ENCODE data around the gene BMPR1A. TPM values are rescaled to one million over a fixed set of nuclear protein-coding genes. Genes with fewer than 3 reads are reported as not detected.

BMPR1A gene
- total and polyA plus RNA-seq, 2 of the 13 experiments (the other 11 are each of a cell fraction or from before 2014, with no cell fraction given), result 17.8 to 44.2 TPM

- TF ChIP-seq GMEB1 (CRISPR knock-in tag; IDR thresholded peaks at IDR 0.05; ENCODE audit: borderline replicate concordance), result no peak
- no peak for TF ChIP-seq PCBP1 (IDR thresholded peaks at IDR 0.05; ENCODE audit: borderline replicate concordance, low read depth, low read length)
- no peak for TF ChIP-seq NR1H2 (CRISPR knock-in tag; IDR thresholded peaks at IDR 0.05; ENCODE audit: borderline replicate concordance, low read depth)
- peak; percentile 99 for TF ChIP-seq BCL6 (CRISPR knock-in tag; IDR thresholded peaks at IDR 0.05)
- TF ChIP-seq NR2F1 (CRISPR knock-in tag; IDR thresholded peaks at IDR 0.05), result no peak
- peak; percentile 76 for TF ChIP-seq FOXK2 (IDR thresholded peaks at IDR 0.05)
- no peak for TF ChIP-seq IKZF1 (IDR thresholded peaks at IDR 0.05)
- no peak for TF ChIP-seq MYNN (CRISPR knock-in tag; IDR thresholded peaks at IDR 0.05; ENCODE audit: low read depth)
- peak; percentile 86 for TF ChIP-seq KAT2B (IDR thresholded peaks at IDR 0.05; ENCODE audit: borderline replicate concordance, low read depth, low read length)
- TF ChIP-seq, protein P1, sequence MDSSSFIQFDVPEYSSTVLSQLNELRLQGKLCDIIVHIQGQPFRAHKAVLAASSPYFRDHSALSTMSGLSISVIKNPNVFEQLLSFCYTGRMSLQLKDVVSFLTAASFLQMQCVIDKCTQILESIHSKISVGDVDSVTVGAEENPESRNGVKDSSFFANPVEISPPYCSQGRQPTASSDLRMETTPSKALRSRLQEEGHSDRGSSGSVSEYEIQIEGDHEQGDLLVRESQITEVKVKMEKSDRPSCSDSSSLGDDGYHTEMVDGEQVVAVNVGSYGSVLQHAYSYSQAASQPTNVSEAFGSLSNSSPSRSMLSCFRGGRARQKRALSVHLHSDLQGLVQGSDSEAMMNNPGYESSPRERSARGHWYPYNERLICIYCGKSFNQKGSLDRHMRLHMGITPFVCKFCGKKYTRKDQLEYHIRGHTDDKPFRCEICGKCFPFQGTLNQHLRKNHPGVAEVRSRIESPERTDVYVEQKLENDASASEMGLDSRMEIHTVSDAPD (CRISPR knock-in tag; IDR thresholded peaks at IDR 0.05), result no peak
- TF ChIP-seq ZNF326 (CRISPR knock-in tag; IDR thresholded peaks at IDR 0.05; ENCODE audit: borderline replicate concordance), result no peak
- peak; percentile 95 for TF ChIP-seq GATAD2A (CRISPR knock-in tag; IDR thresholded peaks at IDR 0.05)
- peak; percentile 59; the same call in 1 of the 2 replicates for TF ChIP-seq KDM6A (CRISPR knock-in tag; IDR thresholded peaks at IDR 0.05; ENCODE audit: low read depth)
- no peak for TF ChIP-seq CHD4 (IDR thresholded peaks at IDR 0.05; ENCODE audit: borderline replicate concordance, low read length)
- TF ChIP-seq ZNF616 (CRISPR knock-in tag; IDR thresholded peaks at IDR 0.05; ENCODE audit: low read depth), result no peak
- no peak for TF ChIP-seq RBM39 (IDR thresholded peaks at IDR 0.05; ENCODE audit: low read depth, low read length, poor library complexity, severe bottlenecking)
- TF ChIP-seq POLR2AphosphoS5 (IDR thresholded peaks at IDR 0.05; ENCODE audit: low read depth, low read length), result no peak
- TF ChIP-seq ZNF775 (CRISPR knock-in tag; IDR thresholded peaks at IDR 0.05; ENCODE audit: borderline replicate concordance), result peak; percentile 29; the same call in 1 of the 2 replicates
- no peak for TF ChIP-seq HNRNPLL (IDR thresholded peaks at IDR 0.05; ENCODE audit: low read depth, low read length, poor library complexity, severe bottlenecking)
- TF ChIP-seq ZNF256 (CRISPR knock-in tag; conservative IDR thresholded peaks at IDR 0.05), result no peak
- TF ChIP-seq, protein P2, sequence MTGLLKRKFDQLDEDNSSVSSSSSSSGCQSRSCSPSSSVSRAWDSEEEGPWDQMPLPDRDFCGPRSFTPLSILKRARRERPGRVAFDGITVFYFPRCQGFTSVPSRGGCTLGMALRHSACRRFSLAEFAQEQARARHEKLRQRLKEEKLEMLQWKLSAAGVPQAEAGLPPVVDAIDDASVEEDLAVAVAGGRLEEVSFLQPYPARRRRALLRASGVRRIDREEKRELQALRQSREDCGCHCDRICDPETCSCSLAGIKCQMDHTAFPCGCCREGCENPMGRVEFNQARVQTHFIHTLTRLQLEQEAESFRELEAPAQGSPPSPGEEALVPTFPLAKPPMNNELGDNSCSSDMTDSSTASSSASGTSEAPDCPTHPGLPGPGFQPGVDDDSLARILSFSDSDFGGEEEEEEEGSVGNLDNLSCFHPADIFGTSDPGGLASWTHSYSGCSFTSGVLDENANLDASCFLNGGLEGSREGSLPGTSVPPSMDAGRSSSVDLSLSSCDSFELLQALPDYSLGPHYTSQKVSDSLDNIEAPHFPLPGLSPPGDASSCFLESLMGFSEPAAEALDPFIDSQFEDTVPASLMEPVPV (CRISPR knock-in tag; IDR thresholded peaks at IDR 0.05), result no peak
- no peak for TF ChIP-seq SNAPC2 (CRISPR knock-in tag; IDR thresholded peaks at IDR 0.05)
- no peak for TF ChIP-seq HNRNPL (IDR thresholded peaks at IDR 0.05; ENCODE audit: low read depth, low read length)
Measured at GRCh38 chr10:86775056-86775869, 18.8 kb downstream of the BMPR1A start (continued).

Data from HepG2 (cell line).